ENCODE data around the gene ME1.
"Not testable (repeated sequence)": the region's sequence is repeated elsewhere in the genome, so short reads cannot be mapped to it uniquely, and the experiment has no call there.

The ME1 gene

DNA sequence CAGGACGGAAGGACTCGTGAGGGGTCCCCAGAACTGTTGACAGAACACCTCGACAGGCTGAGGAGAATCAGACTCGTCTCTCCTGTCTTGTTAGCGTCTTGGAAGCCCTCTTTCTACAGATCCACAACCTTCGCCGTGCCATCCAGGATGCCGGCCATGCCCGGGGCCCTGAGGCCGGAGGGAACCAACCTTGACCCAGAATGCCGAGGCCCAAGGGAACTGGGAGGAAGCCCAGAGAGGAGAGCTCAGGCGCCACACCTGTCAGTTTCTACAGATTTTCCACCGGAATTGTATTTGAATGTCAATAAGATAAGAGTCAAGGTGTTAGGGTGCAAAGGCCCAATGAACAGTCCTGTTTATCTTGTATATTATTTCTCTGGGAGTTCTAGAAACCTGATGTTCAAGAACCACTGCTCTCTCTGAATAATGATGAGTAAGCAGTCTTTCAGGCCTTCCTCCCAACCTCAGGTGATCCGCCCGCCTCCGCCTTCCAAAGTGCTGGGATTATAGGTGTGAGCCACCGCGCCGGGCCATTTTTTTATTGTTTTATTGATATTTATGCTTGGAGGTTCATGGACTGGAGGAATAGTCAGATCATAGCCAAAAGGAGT lies 799 bp upstream of the ME1 start:
- no peak for DNase-seq (ENCODE audit: low read depth in 3 of 3)

DNA sequence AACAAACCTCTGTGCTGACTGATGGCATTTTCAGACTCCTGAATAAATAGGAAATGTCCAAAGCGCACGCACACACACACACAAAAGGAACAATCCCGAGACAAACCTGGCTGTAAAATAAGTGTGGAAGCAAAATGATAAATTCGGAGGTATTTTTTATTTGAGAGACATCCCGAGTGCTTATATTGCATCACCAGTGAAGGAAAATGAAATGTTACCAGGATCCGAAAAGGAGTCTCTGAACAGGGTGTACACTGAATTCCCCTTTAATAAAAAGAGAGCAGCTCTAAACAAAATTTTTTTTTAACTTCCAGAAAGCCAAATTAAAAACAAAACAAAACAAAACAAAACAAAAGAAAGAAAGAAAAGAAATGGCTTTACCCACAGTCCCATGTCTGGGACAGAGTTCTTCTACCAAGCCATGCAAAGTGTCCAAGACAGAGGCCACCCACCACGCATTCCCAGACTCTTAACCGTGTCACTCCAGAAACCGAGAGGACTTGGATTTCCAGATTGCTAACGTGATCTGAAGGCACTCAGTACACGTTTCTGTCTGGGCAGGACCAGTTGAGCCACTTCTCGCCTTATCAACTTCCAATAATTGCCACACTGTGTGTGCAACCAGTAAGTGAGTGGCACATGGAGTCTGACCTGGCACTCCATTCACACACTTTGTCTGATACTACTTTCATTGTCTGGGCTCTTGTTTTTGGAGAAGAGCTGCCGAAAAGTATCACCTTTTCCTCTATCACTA lies 817 bp downstream of the ME1 start:
- no peak for DNase-seq (ENCODE audit: low read depth in 3 of 3)

DNA sequence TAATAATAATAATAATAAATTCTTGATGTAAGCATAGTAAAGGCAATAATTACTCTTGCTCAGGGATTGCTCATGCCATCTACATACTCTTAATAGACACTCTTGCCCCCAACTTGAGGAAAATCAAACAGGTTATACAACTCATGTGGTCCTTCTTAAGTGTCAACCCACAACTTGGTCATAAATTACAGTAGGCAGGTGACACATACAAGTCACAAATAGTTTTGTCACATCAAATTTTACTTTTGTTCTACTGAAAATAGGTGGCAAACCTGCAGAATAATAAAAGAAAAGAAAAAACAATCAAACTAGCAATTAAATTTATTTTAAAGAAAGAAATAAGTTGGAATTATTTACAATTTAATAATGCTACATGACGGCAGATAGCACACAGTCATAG lies 1.6 kb downstream of the ME1 start:
- no peak for DNase-seq (ENCODE audit: low read depth in 3 of 3)

DNA sequence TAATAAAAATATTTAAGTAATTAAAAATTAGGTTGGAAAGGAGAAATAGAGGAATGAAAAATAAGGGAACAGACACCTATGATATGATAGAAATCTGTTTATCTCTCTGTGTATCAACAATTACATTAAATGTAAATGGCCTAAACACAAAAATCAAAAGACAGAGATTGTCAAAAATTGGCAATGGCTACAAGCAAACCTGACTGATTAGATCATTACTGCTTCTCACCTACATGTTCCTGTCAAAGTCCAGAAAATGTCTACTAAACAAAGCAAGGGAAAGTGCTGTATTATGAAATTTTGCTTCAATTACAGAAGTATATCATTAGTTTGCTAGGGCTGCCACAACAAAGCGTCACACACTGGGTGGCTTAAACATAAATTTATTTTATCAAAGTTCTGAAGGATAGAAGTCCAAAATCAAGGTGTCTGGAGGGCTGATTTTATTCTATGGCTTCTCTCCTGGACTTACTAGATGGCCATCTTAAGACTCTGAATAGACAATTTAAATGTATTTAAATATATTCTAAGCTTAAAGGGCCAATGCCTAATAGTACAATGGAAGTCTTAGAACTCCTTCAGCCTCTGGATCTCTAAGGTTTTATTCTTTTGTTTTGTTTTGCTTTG lies 6.3 kb downstream of the ME1 start:
- no peak for DNase-seq (ENCODE audit: low read depth in 3 of 3)

DNA sequence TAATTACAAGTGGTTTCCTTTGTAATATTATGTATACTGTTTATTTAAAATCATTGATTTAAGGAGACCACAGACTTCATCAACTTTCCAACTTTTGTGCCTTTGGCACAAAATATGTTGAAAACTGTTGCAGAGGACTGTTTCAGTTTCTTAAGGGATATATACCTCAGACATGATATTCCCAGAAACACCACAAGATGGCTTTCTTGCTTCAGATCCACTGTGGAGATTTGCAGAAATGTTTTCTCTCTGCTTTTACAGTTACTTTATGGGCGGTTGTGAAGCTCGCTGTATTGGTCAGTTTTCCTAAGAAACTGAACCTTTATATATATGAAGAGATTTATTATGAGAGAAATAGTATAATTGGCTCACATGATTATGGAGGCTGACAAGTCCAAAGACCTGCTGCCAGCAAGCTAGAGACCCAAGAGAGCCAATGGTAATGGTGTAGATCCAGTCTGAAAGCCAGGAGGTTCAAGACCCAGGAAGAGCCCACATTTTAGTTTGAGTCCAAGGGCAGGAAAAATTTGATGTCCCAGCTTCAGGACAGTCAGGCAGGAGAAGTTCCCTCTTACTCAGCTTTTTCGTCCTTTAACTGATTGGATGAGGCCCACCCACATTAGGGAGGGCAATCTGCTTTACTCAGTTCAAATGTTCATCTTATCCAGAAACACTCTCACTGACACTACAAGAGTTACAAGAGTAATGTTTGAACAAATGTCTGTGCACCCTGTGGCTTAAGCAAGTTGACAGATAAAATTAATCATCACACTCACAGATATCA lies 12.8 kb downstream of the ME1 start:
- DNase-seq (ENCODE audit: low read depth in 3 of 3) = no peak

DNA sequence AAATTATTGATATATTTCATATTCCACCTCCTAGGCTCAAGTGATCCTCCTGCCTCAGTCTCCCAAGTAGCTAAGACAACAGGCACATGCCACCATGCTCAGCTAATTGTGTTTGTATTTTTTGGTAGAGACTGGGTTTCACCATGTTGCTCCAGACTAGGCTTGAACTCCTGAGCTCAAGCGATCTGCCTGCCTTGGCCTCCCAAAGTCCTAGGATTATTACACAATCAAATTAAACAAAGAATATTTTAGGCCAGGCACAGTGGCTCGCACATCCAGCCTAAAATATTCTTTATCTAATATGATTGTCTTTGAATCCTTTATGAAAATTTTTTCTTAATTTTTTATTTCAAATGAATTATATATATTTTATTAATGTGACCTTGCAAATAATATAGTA lies 17.8 kb downstream of the ME1 start:
- no peak for DNase-seq (ENCODE audit: low read depth in 3 of 3)

DNA sequence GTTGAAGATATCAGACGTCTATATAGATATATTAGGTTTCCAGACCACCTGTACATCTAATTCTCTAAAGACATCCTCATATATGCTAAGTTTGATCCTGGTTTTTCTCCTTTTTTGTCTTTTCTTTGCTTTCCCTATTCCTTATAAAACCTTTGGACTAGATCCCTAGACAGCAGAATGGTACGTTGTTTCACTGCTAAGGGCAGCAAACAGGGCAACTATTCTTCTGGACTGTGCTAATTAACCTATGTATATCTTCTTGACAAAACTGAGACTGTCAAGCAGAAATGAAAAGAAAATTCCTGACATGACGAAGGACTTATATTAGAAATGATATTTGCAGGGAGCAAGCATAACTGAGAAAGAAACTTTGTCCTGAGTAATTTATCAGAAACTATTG lies 19.1 kb downstream of the ME1 start:
- no peak for DNase-seq (ENCODE audit: low read depth in 3 of 3)

DNA sequence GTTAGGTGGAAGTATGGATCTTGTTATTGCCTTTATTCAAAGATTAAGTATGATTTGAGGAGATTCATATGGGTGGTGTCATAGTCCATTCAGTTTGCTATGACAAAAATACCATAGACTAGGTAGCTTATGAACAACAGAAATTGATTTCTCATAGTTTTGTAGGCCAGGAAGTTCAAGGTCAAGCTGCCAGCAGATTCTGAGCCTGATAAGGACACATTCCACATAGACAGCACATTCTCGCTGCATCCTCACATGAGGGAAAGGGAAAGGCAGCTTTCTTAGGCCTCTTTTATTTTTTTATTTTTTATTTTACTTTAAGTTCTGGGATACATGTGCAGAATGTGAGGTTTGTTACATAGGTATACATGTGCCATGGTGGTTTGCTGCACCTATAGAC lies 27.7 kb downstream of the ME1 start:
- DNase-seq (ENCODE audit: low read depth in 3 of 3) = no peak

DNA sequence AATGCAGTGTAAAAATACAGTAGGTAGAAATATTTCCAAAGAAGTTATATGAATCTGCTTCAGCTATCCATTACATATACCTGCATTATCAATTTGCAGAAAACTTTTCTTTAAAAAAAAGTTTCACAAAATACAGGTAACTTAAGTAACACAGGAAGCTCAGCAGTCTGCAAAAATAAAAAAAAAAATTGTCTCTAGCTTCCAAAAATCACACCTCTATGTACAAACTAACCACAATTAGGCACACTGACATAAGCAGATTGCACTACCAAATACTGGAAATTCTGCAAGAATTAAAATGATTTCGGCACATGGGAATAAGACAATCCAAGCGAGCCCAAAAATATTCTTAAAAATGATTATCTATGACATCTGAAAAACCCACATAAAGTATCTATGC lies 41.2 kb downstream of the ME1 start:
- no peak for DNase-seq (ENCODE audit: low read depth in 3 of 3)

DNA sequence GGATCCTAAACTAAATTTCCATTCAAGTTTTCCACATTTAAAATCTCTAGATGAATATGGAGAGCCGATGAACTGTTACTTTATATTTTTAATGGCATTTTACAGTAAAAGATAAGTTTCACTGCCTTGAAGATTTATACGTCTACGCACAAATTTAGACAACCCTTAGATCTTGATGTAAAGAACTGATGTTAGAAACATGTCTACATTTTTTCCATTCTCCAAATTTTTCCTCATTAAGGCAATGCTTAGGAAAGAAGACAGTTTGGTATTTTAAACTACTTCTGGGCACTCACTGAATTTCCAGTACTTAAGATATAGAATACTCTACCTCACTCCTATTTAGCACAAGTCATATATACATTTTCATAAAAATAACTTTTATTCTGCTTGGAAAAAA lies 45.4 kb downstream of the ME1 start:
- DNase-seq (ENCODE audit: low read depth in 3 of 3) = no peak

DNA sequence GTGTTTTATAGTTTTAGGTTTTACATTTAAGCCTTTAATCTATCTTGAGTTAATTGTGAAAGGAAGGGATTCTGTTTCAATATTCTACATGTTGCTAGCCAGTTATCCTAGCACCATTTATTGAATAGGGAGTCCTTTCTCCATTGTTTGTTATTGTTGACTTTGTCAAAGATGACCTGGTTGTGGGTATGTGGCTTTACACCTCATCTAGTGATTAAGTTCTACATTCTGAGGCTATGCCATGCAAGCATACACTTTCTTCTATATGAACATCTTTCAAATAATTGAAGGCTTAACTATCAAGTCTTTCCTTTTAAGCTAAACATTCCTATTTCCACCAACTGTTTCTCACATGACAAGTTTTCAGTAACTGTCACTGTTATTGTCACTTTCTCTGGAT lies 46.1 kb downstream of the ME1 start:
- no peak for DNase-seq (ENCODE audit: low read depth in 3 of 3)

DNA sequence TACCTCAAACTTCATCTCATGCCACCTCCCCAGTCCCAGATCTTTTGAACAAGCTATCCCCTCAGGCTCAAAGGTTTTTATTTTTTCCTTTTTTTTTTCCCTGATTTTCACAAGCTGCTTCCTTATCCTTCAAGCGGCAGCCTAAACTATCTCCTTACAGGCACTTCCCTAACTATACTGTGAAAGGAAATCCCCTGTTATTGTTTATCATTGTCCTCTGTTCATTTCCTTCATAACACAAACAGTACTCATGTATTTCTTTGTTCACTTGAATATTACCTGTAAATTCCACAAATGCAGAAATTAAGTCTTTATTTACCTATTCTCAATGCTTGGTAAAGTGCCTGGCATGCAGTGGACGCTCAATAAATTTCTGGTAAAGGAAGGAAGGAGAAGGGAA lies 48.9 kb downstream of the ME1 start:
- DNase-seq (ENCODE audit: low read depth in 3 of 3) = no peak

DNA sequence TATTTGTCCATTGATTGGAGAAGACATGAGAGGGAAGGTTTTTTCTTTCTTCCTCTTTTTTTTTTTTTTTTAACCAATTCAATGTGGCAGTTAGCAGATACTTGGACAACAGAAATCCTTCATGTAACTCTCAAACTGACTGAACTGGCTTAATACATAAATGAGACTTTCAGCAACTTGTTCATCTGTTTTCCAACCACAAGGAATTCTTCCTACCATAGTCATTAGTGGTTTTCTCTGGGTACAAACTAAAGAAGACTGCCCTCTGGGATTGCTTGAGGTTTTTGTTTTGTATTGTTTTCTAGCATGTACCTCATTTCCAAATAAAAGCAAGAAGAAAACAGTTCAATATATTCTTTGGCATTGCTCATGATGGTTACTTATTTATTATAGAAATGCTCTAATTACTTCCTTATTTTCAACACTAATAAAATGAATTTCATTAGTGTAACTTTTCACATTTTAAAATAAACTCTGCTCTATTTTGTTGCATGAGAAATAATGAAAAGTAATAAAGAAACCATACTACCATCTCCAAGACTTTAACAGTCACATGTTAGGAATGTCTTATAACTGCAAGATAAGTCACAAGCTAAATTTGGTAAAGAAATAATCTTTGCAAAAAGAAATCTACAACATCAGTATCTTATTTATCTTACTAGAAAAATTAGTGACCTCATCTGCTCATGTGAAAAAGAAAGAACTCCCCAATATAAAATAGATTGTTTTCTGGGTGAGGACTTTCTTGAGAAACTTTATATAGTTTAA lies 52.0 kb downstream of the ME1 start:
- DNase-seq (ENCODE audit: low read depth in 3 of 3) = no peak

DNA sequence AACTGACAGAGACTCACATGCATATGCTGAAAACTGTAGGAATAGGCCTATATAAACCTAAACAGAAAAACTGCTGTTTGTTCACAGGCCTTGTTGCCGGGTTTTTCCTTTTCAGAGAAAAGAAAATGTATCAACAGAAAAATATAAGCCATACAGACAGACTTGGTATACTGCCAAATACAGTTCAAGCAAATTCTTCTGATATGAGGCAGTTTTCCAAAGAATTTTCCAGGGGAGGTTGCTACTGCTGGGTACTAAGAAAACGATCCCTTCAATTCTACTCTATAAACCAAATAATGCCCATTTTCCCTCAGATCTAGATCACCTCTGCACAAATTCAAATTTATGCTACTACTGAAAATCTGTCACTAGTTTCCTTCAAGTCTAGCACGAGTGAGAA lies 59.4 kb downstream of the ME1 start:
- no peak for DNase-seq (ENCODE audit: low read depth in 3 of 3)

DNA sequence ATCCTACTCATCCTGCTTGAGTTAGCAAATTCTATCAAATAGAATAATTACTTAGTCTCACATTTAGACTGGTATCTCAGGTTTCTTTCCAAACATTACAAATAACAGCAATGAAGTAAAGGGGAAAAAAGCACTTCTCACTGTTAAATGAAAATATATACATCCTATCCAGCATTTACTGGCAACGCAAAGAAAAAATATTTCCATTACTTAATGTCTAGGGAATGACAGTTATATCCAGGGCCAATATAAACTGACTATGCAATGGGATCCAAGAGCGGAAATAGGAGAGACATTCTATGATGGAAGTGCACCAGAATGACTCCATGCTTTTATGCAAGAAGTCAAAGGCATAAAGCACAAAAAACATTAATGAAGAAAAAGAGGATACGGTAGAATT lies 60.3 kb downstream of the ME1 start:
- DNase-seq (ENCODE audit: low read depth in 3 of 3) = no peak

DNA sequence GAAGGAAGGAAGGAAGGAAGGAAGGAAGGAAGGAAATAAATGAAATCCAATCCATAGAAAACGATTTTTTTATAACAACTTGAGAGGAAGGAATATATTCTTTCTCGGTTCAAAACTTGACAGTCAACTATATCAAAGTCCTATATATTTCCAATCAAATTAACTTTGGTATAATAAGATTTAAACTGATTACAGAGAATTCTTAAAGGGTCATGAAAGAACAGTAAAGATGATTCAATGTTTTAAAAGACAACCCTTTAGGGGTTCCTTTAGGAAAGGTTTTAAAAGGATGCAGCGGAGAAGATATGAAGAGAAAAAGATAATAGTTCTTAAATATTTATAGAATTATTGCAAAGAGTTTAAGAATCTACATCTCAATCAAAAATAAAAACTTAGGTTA lies 61.2 kb downstream of the ME1 start:
- DNase-seq (ENCODE audit: low read depth in 3 of 3) = no peak

DNA sequence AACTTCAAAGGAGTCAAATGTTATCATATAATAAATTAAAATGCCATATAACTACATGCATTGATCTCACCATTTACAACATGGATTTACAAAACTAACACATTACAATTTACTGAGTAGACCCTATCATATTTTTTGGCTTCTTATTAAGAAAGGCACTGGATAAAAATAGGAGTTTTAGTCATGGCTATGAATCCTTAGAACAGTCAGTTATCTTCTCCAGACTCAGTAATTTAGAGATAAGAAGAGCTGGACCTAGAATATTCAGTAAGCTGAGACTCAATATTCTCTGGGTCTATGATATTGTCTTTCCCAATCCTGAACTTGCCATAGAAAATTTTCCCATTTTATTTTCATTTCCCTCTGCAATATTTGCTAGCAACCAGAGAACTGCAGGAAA lies 62.3 kb downstream of the ME1 start:
- DNase-seq (ENCODE audit: low read depth in 3 of 3) = no peak

DNA sequence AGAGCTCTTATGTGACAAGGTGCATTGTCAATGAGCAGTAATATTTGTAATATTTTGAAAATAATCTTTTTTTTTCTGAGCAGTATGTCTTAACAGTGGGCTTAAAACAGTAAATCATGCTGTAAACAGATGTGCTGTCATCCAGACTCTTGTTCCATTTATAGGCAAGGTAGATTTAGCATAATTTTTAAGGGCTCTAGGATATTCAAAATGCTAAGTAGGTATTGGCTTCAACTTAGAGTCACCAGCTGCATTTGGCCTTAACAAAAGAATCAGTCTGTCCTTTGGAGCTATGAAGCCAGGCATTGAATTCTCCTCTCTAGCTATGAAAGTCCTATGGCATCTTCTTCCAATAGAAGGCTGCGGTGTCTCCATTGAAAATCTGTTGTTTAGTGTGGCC lies 63.7 kb downstream of the ME1 start:
- no peak for DNase-seq (ENCODE audit: low read depth in 3 of 3)

DNA sequence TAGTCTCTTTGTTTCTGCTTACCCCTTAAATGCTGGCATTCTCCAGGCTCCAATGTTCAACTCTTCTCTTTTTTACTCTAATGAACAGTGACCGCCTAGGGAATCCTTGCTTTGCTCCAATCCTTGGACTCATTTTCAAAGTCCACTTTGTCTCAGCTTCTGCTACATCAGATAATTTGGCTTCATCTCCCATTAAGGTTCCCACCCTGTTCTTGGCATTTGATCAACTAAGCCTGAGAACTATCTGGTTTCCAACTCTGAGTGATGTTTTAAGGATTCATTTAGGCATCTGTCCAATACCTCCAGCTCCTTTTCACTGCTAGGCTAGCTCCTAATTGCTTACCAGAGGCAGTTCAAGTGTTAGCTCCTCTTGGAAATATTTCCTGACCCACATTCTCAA lies 64.9 kb downstream of the ME1 start:
- no peak for DNase-seq (ENCODE audit: low read depth in 3 of 3)

DNA sequence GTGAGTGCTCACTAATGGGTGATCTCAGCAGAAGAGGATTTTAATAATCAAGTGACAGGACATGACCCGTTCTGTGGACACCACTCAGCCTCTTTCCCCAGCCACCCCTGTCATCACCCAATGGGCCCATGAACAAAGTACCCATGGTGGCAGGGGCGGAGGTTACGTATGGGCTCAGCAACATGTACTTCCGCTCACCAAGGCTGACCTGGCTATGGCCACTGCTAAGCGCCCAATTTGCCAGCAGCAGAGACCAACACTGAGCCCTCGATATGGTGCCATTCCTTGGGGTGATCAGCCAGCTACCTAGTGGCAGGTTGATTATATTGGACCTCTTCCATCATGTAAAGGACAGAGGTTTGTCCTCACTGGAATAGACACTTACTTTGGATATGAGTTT lies 68.5 kb downstream of the ME1 start:
- not testable (repeated sequence) for DNase-seq (ENCODE audit: low read depth in 3 of 3)

DNA sequence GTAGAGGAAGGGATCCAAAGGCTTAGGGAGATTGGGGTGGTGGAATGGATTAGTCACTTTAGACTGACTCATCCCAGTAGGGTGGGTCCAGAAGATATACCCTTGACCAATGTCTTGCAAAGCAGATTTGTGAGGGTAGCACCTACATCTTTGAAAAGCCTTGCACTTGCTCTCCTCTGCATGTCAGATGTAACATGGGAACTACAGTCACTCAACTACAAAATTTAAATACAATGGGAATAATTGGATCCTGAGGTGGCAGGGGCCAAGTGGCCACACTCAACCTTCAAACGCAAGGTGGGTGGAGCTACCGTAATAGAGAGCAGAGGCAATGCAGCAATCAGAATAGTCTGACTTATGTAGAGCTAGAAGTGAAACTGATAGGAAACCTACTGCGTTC lies 71.2 kb downstream of the ME1 start:
- DNase-seq (ENCODE audit: low read depth in 3 of 3) = no peak

DNA sequence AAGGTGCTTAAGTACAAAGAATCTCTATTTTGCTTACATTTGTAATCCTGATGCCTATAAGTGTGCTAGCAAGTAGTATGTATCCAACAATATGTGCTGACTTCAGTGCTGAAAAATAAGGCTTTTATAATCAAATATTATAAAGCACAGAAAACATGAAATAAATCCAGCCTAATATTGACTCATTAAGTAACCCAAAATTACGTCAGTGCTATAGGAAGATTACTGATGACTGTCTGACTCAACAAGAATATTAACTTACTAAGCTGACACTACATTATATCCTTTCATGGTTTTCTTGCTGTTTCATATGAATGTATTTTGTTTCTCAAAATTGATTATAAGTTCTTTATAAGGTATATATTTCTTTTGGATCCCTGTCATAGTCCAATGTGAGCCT lies 76.1 kb downstream of the ME1 start:
- no peak for DNase-seq (ENCODE audit: low read depth in 3 of 3)

Measured in stimulated activated CD4-positive, alpha-beta T cell treated with anti-CD3 and anti-CD28 coated beads, TNF-alpha, amount 100 ng/mL, for 24 hours (primary cell).